CD4-positive, alpha-beta memory T cell (primary cell): ENCODE measurements around the gene MCMBP. TPM values are rescaled to one million over a fixed set of nuclear protein-coding genes. Genes with fewer than 3 reads are reported as not detected.

Experiments used
- CTCF ChIA-PET: fragments of 350-600 bp; sonication (Branson Sonifier 250); formaldehyde crosslinking; loops from one replicate; lab custom pipeline; 2021; ENCODE audit warnings: inconsistent platforms; ENCODE audit not compliant: partially characterized antibody; lab: Charles Lee
- POLR2A ChIA-PET: fragments of 350-600 bp; sonication (Branson Sonifier 250); formaldehyde crosslinking; loops from one replicate; lab custom pipeline; 2021; ENCODE audit not compliant: partially characterized antibody; lab: Charles Lee
- DNase-seq, 5 donors: peaks; one replicate each; pipeline versions ENCODE4 v3.0.0 to v3.0.0-alpha.2; 2020 to 2022; ENCODE audit warnings: mixed read lengths in 1 of 5
- H3K27ac ChIP-seq: one replicate; pipeline ENCODE4 v1.7.0; 2013; ENCODE audit warnings: low read depth, low read length
- H3K27me3 ChIP-seq: 2 replicates; pipeline ENCODE4 v1.7.0; 2013; ENCODE audit warnings: mild to moderate bottlenecking, low read length, moderate library complexity; ENCODE audit not compliant: insufficient read depth
- H3K36me3 ChIP-seq: 2 replicates; pipeline ENCODE4 v1.7.0; 2013; ENCODE audit warnings: mild to moderate bottlenecking, low read length, moderate library complexity; ENCODE audit not compliant: insufficient read depth
- H3K4me1 ChIP-seq: 2 replicates; pipeline ENCODE4 v1.7.0; 2013; ENCODE audit warnings: mild to moderate bottlenecking, low read length, moderate library complexity; ENCODE audit not compliant: insufficient read depth
- H3K4me3 ChIP-seq, 2 donors: one replicate each; pipeline ENCODE4 v1.7.0; 2013; ENCODE audit warnings: low read length in 2 of 2, mild to moderate bottlenecking in 1 of 2
- H3K9me3 ChIP-seq, 2 donors: one replicate each; pipeline ENCODE4 v1.7.0; 2013; ENCODE audit warnings: low read length in 2 of 2, control low read depth in 1 of 2; ENCODE audit not compliant: control insufficient read depth in 1 of 2
- H3K27ac Mint-ChIP-seq, 7 donors: one replicate each; pipeline ENCODE4 v1.8.0; 2020 to 2021; ENCODE audit warnings: mixed read lengths in 7 of 7, mild to moderate bottlenecking in 6 of 7, inconsistent platforms in 3 of 7, moderate library complexity in 3 of 7
- H3K27me3 Mint-ChIP-seq, 2 donors: one replicate each; pipeline ENCODE4 v1.8.0; 2020 to 2021; ENCODE audit warnings: mixed read lengths in 2 of 2
- H3K36me3 Mint-ChIP-seq, 2 donors: one replicate each; pipeline ENCODE4 v1.8.0; 2020 to 2021; ENCODE audit warnings: mixed read lengths in 2 of 2, inconsistent platforms in 1 of 2, mild to moderate bottlenecking in 1 of 2
- H3K4me1 Mint-ChIP-seq, 4 donors: one replicate each; pipeline ENCODE4 v1.8.0; 2020 to 2021; ENCODE audit warnings: mixed read lengths in 4 of 4, mild to moderate bottlenecking in 1 of 4
- H3K4me3 Mint-ChIP-seq, 8 donors: one replicate each; pipeline ENCODE4 v1.8.0; 2020 to 2021; ENCODE audit warnings: mixed read lengths in 8 of 8, mild to moderate bottlenecking in 7 of 8, moderate library complexity in 6 of 8, inconsistent platforms in 3 of 8
- H3K9me3 Mint-ChIP-seq, 8 donors: one replicate each; pipeline ENCODE4 v1.8.0; 2020 to 2021; ENCODE audit warnings: mixed read lengths in 8 of 8, mild to moderate bottlenecking in 5 of 8, inconsistent platforms in 3 of 8, moderate library complexity in 1 of 8
- intact Hi-C: fragments of 100-400 bp; cut with micrococcal nuclease; formaldehyde crosslinking; loops from one replicate; pipeline ENCODE4 v1.15.1; 2023
- polyA plus RNA-seq, 2 donors: library from polyadenylated mRNA; unstranded; fragments of 300-500 nt; fragmentation: Illumina TruSeq; gene quantifications; one replicate each; pipeline ENCODE4 v1.2.3, GENCODE V29; 2021
- total RNA-seq, 2 experiments: library from RNA; stranded (reverse); gene quantifications; one replicate each; pipeline ENCODE4 v1.2.3, GENCODE V29; 2021

MCMBP gene
- total and polyA plus RNA-seq, 4 experiments from 2014 or later = 54.8 to 70.5 (median 62.1) TPM

DNA sequence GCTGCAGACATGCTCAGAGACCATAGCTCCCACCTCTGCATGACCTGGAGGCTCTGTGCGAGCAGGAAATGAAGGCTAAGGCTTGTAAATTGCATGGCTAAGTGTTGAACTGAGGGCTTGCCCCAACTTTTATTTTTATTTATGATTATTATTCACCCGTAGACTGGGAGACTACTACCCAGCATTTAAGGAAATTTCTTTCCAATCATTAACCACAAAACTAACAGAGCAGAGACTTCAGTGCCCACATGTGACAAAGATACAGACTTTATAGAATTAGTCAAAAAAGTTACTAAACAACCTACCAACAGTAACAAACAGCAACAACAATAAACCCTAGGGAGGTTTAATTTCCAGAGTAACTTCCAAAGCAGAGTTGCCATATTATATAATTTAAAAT, 39.7 kb downstream of the MCMBP start:
- intact Hi-C loops = no loop called here
- H3K27me3 Mint-ChIP-seq = no peaks in the 10 kb centered on the region
- no peaks in the 10 kb centered on the region for H3K9me3 Mint-ChIP-seq
- H3K27ac ChIP-seq = no peak overlapping the region
- peaks cover 0 to 7% (median 7%) of the 10 kb centered on the region in 4 donors for H3K4me1 Mint-ChIP-seq
- no peak overlapping the region for H3K4me3 ChIP-seq
- ChIA-PET CTCF (interaction anchor here (1.1 kb wide), 1 partner anchor 26 kb away, joined by 3 read pairs; no protein-coding TSS in a partner anchor), POLR2A (no interaction called here)
- H3K27ac Mint-ChIP-seq = peak overlapping the region; percentile 29 to 69 (median 46)
- peaks cover 49 to 87% of the 10 kb centered on the region in 2 donors for H3K36me3 Mint-ChIP-seq
- peaks cover 74% of the 10 kb centered on the region for H3K36me3 ChIP-seq
- no peak overlapping the region for H3K4me3 Mint-ChIP-seq
- no peaks in the 10 kb centered on the region for H3K27me3 ChIP-seq
- H3K4me1 ChIP-seq = peaks cover 6% of the 10 kb centered on the region
- no peaks in the 10 kb centered on the region for H3K9me3 ChIP-seq
- no peak for DNase-seq

DNA sequence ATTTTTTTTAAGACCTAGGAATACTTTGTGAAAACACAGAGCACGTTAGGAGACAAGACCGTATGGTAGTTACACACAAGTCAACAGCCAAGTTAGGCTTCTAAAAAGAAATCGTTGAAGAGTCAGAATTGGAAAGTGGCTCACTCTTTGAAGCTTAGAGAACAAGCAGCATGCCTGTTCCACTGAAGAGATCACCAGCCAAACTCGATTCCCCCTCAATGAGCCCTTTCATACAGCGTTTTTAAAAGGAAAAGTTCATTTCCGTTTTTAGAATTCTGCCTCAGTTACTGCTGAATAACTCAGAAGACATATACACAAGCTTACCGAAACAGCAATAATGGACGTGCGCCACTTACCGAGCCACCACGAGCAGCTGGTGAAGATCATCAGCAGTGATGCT, 41.0 kb downstream of the MCMBP start:
- Mint-ChIP-seq H3K4me1 (peaks cover 0 to 7% (median 5%) of the 10 kb centered on the region in 4 donors), H3K4me3 (no peak overlapping the region), H3K27ac (peak overlapping the region in 1 of 7 donors; percentile 5), H3K36me3 (peaks cover 46 to 86% of the 10 kb centered on the region in 2 donors), H3K9me3 (no peaks in the 10 kb centered on the region), H3K27me3 (no peaks in the 10 kb centered on the region)
- POLR2A ChIA-PET = interaction anchor here (1.0 kb wide), 1 partner anchor 41 kb away, joined by 3 read pairs; the partner anchor contains the start of gene MCMBP
- H3K36me3 ChIP-seq = peaks cover 73% of the 10 kb centered on the region
- H3K27ac ChIP-seq = no peak overlapping the region
- H3K9me3 ChIP-seq = no peaks in the 10 kb centered on the region
- intact Hi-C loops = no loop called here
- no peak overlapping the region for H3K4me3 ChIP-seq
- H3K27me3 ChIP-seq = no peaks in the 10 kb centered on the region
- CTCF ChIA-PET = interaction anchor here (1.1 to 1.4 kb wide), 2 partner anchors 28 to 76 kb away, joined by 3 read pairs; no protein-coding TSS in a partner anchor
- H3K4me1 ChIP-seq = peaks cover 6% of the 10 kb centered on the region
- DNase-seq = no peak

DNA sequence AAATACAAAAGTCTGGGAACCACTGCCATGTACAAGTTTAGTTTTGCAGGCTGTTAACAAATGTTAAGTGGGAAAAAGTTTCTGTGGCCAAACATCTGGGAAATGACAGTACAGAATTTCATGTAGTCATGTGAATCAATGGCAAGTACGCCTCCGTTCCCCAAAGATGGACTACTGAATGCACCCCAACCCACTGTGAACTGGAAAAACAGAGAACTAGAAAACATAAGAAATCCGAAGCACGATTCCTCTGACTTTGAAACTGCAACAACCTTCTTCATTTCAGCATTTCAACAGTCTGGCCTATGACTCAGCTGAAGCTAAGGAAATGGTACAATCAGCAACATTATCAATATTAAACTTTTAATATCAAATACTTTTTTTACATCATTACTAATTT, 41.8 kb downstream of the MCMBP start:
- H3K9me3 ChIP-seq = no peaks in the 10 kb centered on the region
- intact Hi-C loops = no loop called here
- Mint-ChIP-seq H3K4me1 (peaks cover 0 to 7% (median 5%) of the 10 kb centered on the region in 4 donors), H3K27ac (no peak overlapping the region), H3K4me3 (no peak overlapping the region), H3K27me3 (no peaks in the 10 kb centered on the region), H3K36me3 (peaks cover 46 to 78% of the 10 kb centered on the region in 2 donors), H3K9me3 (no peaks in the 10 kb centered on the region)
- POLR2A ChIA-PET = interaction anchor here (0.6 to 1.0 kb wide), 2 partner anchors 42 to 228 kb away, joined by 3 read pairs; partner anchors contain the start of gene MCMBP
- no peaks in the 10 kb centered on the region for H3K27me3 ChIP-seq
- H3K27ac ChIP-seq = no peak overlapping the region
- CTCF ChIA-PET = interaction anchor here (1.4 kb wide), 1 partner anchor 75 kb away, joined by 3 read pairs; no protein-coding TSS in a partner anchor
- DNase-seq = no peak
- H3K4me3 ChIP-seq = no peak overlapping the region
- H3K4me1 ChIP-seq = peaks cover 6% of the 10 kb centered on the region
- peaks cover 66% of the 10 kb centered on the region for H3K36me3 ChIP-seq

GRCh38 chr10:119829429-119829828, 43.2 kb downstream of the MCMBP start:
- DNase-seq = no peak
- no peaks in the 10 kb centered on the region for H3K9me3 Mint-ChIP-seq
- H3K27me3 ChIP-seq = no peaks in the 10 kb centered on the region
- H3K4me3 ChIP-seq = no peak overlapping the region
- peaks cover 66% of the 10 kb centered on the region for H3K36me3 ChIP-seq
- POLR2A ChIA-PET = no interaction called here
- no peaks in the 10 kb centered on the region for H3K9me3 ChIP-seq
- intact Hi-C loops = no loop called here
- no peaks in the 10 kb centered on the region for H3K27me3 Mint-ChIP-seq
- peaks cover 34 to 70% of the 10 kb centered on the region in 2 donors for H3K36me3 Mint-ChIP-seq
- CTCF ChIA-PET = no interaction called here
- H3K4me1 Mint-ChIP-seq = peaks cover 0 to 7% (median 3%) of the 10 kb centered on the region in 4 donors
- H3K4me3 Mint-ChIP-seq = no peak overlapping the region
- peak overlapping the region in 3 of 7 donors; percentile 20 to 65 (median 64) for H3K27ac Mint-ChIP-seq
- no peak overlapping the region for H3K27ac ChIP-seq
- peaks cover 3% of the 10 kb centered on the region for H3K4me1 ChIP-seq

DNA sequence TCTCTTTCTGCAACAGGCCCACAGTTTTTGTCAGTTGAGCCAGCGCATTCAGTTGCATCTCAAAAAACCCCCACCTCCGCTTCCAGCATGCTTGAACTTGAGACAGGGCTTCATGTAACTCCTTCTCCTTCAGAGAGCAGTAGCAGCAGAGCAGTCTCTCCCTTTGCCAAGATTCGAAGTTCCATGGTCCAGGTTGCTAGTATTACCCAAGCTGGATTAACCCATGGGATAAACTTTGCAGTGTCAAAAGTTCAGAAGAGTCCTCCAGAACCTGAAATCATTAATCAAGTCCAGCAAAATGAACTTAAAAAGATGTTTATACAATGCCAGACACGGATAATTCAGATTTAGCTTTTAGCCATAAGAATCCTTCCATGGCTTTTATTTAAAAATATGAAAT, 45.2 kb downstream of the MCMBP start:
- Mint-ChIP-seq H3K27me3 (no peaks in the 10 kb centered on the region), H3K4me3 (no peak overlapping the region), H3K27ac (peak overlapping the region in 2 of 7 donors; percentile 22 to 33), H3K9me3 (no peaks in the 10 kb centered on the region), H3K4me1 (no peaks in the 10 kb centered on the region), H3K36me3 (peaks cover 30 to 64% of the 10 kb centered on the region in 2 donors)
- no peak overlapping the region for H3K27ac ChIP-seq
- POLR2A ChIA-PET = no interaction called here
- no peaks in the 10 kb centered on the region for H3K9me3 ChIP-seq
- no peak for DNase-seq
- no peaks in the 10 kb centered on the region for H3K27me3 ChIP-seq
- H3K36me3 ChIP-seq = peaks cover 48% of the 10 kb centered on the region
- no peak overlapping the region for H3K4me3 ChIP-seq
- intact Hi-C loops = no loop called here
- CTCF ChIA-PET = no interaction called here
- H3K4me1 ChIP-seq = no peaks in the 10 kb centered on the region

DNA sequence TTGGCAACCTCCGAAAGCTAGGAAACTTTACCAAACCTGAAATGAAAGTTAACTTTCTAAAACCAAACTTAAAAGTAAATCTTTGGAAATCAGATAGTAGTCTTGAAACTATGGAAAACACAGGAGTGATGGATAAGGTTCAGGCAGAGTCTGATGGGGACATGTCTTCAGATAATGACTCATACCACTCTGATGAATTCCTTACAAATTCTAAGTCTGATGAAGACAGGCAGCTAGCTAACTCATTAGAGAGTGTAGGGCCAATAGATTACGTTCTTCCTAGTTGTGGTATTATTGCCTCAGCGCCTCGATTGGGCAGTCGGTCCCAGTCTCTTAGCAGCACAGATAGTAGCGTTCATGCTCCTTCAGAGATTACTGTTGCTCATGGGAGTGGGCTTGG, 45.9 kb downstream of the MCMBP start:
- Histone ChIP-seq H3K36me3 (peaks cover 42% of the 10 kb centered on the region), H3K4me3 (no peak overlapping the region), H3K27ac (no peak overlapping the region), H3K4me1 (no peaks in the 10 kb centered on the region), H3K27me3 (no peaks in the 10 kb centered on the region), H3K9me3 (no peaks in the 10 kb centered on the region)
- Mint-ChIP-seq H3K27me3 (no peaks in the 10 kb centered on the region), H3K4me3 (no peak overlapping the region), H3K27ac (peak overlapping the region in 3 of 7 donors; percentile 9 to 71 (median 62)), H3K36me3 (peaks cover 24 to 59% of the 10 kb centered on the region in 2 donors), H3K9me3 (no peaks in the 10 kb centered on the region), H3K4me1 (no peaks in the 10 kb centered on the region)
- DNase-seq = no peak
- intact Hi-C loops = no loop called here
- ChIA-PET CTCF (no interaction called here), POLR2A (no interaction called here)

DNA sequence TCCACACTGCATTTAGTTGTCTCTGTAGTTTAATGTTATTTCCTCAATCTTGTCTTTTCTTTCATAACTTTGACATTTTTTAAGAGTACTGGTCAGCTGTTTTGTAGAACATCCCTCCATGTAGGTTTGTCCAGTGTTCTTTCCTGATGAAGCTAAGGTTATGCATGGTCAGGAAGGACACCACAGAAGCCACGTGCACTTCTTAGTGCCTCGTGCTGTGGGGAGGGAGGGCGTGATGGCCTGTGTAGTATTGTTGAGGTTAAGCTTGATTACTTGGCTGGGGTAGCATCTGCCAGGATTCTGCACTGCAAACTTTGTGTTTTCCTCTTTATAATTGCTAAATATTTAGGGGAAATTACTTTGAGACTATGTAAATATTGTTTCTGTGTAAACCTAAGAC, 48.3 kb downstream of the MCMBP start:
- no peak for DNase-seq
- Histone ChIP-seq H3K36me3 (peaks cover 22% of the 10 kb centered on the region), H3K4me3 (no peak overlapping the region), H3K9me3 (no peaks in the 10 kb centered on the region), H3K27ac (no peak overlapping the region), H3K4me1 (no peaks in the 10 kb centered on the region), H3K27me3 (no peaks in the 10 kb centered on the region)
- H3K27me3 Mint-ChIP-seq = no peaks in the 10 kb centered on the region
- H3K4me3 Mint-ChIP-seq = no peak overlapping the region
- peaks cover 17 to 39% of the 10 kb centered on the region in 2 donors for H3K36me3 Mint-ChIP-seq
- ChIA-PET CTCF (no interaction called here), POLR2A (no interaction called here)
- H3K9me3 Mint-ChIP-seq = no peaks in the 10 kb centered on the region
- H3K27ac Mint-ChIP-seq = peak overlapping the region in 1 of 7 donors; percentile 26
- H3K4me1 Mint-ChIP-seq = no peaks in the 10 kb centered on the region
- intact Hi-C loops = no loop called here
